Fibroblast of villous mesenchyme (primary cell): ENCODE measurements around the gene HEATR5A. TPM values are rescaled to one million over a fixed set of nuclear protein-coding genes. Genes with fewer than 3 reads are reported as not detected.

Experiments used
- DNase-seq: peaks from one replicate; pipeline ENCODE4 v3.0.0-alpha.2; 2010; ENCODE audit warnings: low read depth
- H3K4me3 ChIP-seq: 2 replicates; pipeline ENCODE4 v1.5.1; 2011; ENCODE audit warnings: low read depth, mild to moderate bottlenecking, low read length
- CTCF ChIP-seq: IDR thresholded peaks from 2 replicates; pipeline ENCODE4 v1.5.1; 2012; ENCODE audit warnings: low read depth, mild to moderate bottlenecking, low read length; ENCODE audit not compliant: insufficient read depth
- total RNA-seq: library from RNA; depleted of rRNA; stranded (reverse); fragments of >200 nt; gene quantifications from 2 replicates; pipeline ENCODE4 v1.2.3, GENCODE V29; 2012

The HEATR5A gene
- total RNA-seq, 1 donor, result 87.7 TPM

DNA sequence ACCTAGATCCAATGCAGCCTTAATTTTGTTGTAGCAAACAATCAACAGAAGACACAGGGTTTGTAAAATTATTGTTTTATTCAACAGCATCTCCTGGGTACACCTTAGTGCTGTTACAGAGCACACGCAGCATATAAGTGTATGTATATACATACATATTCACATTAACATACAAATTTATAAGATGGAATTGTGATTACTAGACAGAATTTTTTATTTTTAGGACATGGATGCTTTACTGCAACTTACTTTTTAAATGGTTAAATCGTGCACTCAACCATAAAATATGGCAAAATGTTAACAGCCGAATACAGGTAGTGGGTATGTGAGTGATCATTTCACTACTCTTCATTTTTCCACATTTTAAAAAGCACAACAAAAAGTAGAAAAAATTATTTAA lies 16.6 kb downstream of the HEATR5A start:
- no peak for DNase-seq
- no peak overlapping the region for H3K4me3 ChIP-seq

DNA sequence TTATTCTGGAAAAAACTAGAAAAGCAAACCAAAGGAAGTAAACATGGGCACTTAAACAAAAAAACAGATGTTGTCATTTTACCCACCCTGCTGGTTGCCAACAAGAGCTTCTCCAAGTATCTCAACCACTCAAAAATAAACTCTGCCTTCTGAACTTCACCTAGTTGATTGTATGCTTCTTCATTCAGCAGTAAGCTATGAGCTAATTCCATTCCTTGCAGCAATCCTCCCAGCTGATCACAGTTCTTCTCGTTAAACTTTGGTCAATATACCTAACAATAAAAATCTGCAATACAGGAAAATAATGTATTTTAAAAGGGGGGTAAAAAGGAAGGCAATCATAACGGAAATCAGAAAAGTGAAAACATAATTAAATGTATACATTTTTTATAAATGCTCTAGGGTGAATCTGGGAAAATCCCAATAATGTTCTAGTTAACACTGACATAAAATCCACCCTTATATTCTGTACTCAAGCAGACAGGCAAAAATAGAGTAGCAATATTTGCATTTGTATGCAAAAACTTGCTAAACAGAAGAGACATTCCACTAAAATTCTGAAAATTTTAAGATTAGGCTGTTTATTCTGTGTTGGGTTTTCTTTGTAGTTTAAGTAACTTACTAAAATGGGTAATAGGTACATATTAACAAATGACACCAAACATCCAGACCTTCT lies 17.4 kb downstream of the HEATR5A start:
- no peak for DNase-seq
- no peak for TF ChIP-seq CTCF
- H3K4me3 ChIP-seq, result no peak overlapping the region

More for the DNA sequence above, 16.6 kb downstream of the HEATR5A start:
- no peak for TF ChIP-seq CTCF

GRCh38 chr14:31401369-31401932 lies 18.9 kb downstream of the HEATR5A start:
- H3K4me3 ChIP-seq, result no peak overlapping the region
- DNase-seq, result no peak
- no peak for TF ChIP-seq CTCF

DNA sequence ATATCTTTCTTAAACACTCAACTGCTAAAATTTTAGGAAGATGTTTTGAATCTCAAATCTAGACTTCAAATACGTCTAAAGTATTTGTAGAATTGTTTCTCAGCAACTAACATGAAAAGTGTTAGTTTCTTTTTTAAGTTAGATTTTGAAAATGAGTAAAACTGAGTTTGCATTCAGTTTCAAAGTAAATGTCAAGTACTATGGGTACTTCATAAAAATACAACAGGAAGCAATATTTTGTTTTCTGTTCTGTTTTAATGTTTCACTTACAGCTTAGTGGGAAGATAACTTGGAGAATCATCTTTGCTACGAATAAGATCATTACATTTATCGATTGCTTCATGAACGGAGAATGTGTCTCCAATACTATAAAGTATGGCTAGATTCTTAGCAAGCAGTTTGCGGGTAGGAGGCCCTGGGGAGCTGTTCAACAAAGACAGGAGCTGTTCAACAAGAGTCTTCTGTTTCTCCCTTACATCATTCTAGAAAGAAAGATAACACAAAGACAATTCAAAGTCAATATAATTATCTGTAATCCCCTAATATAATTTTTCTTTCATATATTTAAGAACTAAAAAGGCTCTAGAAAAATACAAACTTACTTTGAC lies 20.2 kb downstream of the HEATR5A start:
- DNase-seq, result no peak
- TF ChIP-seq CTCF, result no peak
- no peak overlapping the region for H3K4me3 ChIP-seq

- TF ChIP-seq CTCF, result no peak
These were observed 24.7 kb downstream of the HEATR5A start for GRCh38 chr14:31395572-31396205.

GRCh38 chr14:31395119-31395518 lies 25.2 kb downstream of the HEATR5A start:
- no peak for TF ChIP-seq CTCF
- DNase-seq, result no peak
- H3K4me3 ChIP-seq, result no peak overlapping the region

More at GRCh38 chr14:31395572-31396205, 24.7 kb downstream of the HEATR5A start:
- DNase-seq, result no peak
- no peak overlapping the region for H3K4me3 ChIP-seq
